GM20000 (cell line): ENCODE results near the gene FCN3.

Experiments
- DNase-seq: peaks from one replicate; pipeline ENCODE4 v3.0.0; 2012; ENCODE audit warnings: low spot score
- CTCF ChIP-seq: IDR thresholded peaks from 2 replicates; pipeline ENCODE4 v1.5.1; 2012; ENCODE audit warnings: mild to moderate bottlenecking, control low read depth; ENCODE audit errors: extremely low read depth, missing control alignments

The FCN3 gene

GRCh38 chr1:27356277-27356618, 18.4 kb downstream of the FCN3 start:
- DNase-seq, result no peak
- no peak for TF ChIP-seq CTCF

GRCh38 chr1:27355683-27356082, 18.9 kb downstream of the FCN3 start:
- no peak for DNase-seq
- TF ChIP-seq CTCF, result no peak

GRCh38 chr1:27353629-27354028, 21.0 kb downstream of the FCN3 start:
- no peak for TF ChIP-seq CTCF
- no peak for DNase-seq

GRCh38 chr1:27353166-27353565, 21.5 kb downstream of the FCN3 start:
- no peak for DNase-seq
- TF ChIP-seq CTCF, result no peak

GRCh38 chr1:27351541-27352107, 23.0 kb downstream of the FCN3 start:
- DNase-seq, result no peak
- no peak for TF ChIP-seq CTCF

GRCh38 chr1:27350663-27351540, 23.7 kb downstream of the FCN3 start:
- TF ChIP-seq CTCF, result no peak
- no peak for DNase-seq

GRCh38 chr1:27349784-27350662, 24.6 kb downstream of the FCN3 start:
- DNase-seq, result no peak
- no peak for TF ChIP-seq CTCF
